OCI-LY1 (cell line): ENCODE data around the gene TP53BP2.

Experiments used
- H2AFZ ChIP-seq: fragments of 200-600 bp; sonication (generic), shearing (Covaris generic); 2 replicates; pipeline ENCODE4 v1.6.0; 2014; ENCODE audit warnings: antibody characterized with exemption, mild to moderate bottlenecking, low read length
- H3F3A ChIP-seq: fragments of 200-600 bp; sonication (generic), shearing (Covaris generic); 2 replicates; pipeline ENCODE4 v1.6.0; 2014; ENCODE audit warnings: mild to moderate bottlenecking, antibody characterized with exemption, low read length, moderate library complexity; ENCODE audit not compliant: insufficient read depth
- H3K27ac ChIP-seq: fragments of 200-600 bp; sonication (generic); 2 replicates; pipeline ENCODE4 v1.5.1; 2014; ENCODE audit warnings: low read length, mixed run types, mild to moderate bottlenecking, low read depth; ENCODE audit not compliant: poor library complexity, severe bottlenecking
- H3K27me3 ChIP-seq: fragments of 200-600 bp; sonication (generic); 2 replicates; pipeline ENCODE4 v1.6.0; 2014; ENCODE audit warnings: antibody characterized with exemption, mild to moderate bottlenecking, low read length, moderate library complexity; ENCODE audit not compliant: insufficient read depth
- H3K36me3 ChIP-seq: fragments of 200-600 bp; sonication (generic); 2 replicates; pipeline ENCODE4 v1.6.1; 2014; ENCODE audit warnings: mild to moderate bottlenecking, antibody characterized with exemption, low read length, moderate library complexity, mixed read lengths; ENCODE audit not compliant: insufficient read depth
- H3K4me1 ChIP-seq: fragments of 200-600 bp; sonication (generic); 2 replicates; pipeline ENCODE4 v1.5.1; 2014; ENCODE audit warnings: mild to moderate bottlenecking, low read length, moderate library complexity; ENCODE audit not compliant: insufficient read depth, severe bottlenecking
- H3K4me2 ChIP-seq: fragments of 200-600 bp; sonication (generic), shearing (Covaris generic); 2 replicates; pipeline ENCODE4 v1.6.1; 2014; ENCODE audit warnings: low read length
- H3K4me3 ChIP-seq: fragments of 200-600 bp; sonication (generic); 2 replicates; pipeline ENCODE4 v1.5.1; 2014; ENCODE audit warnings: low read length, low read depth, mild to moderate bottlenecking, mixed read lengths; ENCODE audit not compliant: poor library complexity, severe bottlenecking
- H3K79me2 ChIP-seq: fragments of 200-600 bp; shearing (Covaris generic); 2 replicates; pipeline ENCODE4 v1.6.1; 2016; ENCODE audit warnings: mixed run types, low read length, mixed read lengths; ENCODE audit not compliant: insufficient read depth
- H3K9ac ChIP-seq: fragments of 200-600 bp; sonication (generic), shearing (Covaris generic); 2 replicates; pipeline ENCODE4 v1.6.1; 2014; ENCODE audit warnings: mild to moderate bottlenecking, low read length, mixed read lengths
- H3K9me2 ChIP-seq: fragments of 200-600 bp; sonication (generic), shearing (Covaris generic); 2 replicates; pipeline ENCODE4 v1.6.1; 2014; ENCODE audit warnings: low read depth, mild to moderate bottlenecking, low read length, mixed read lengths
- H3K9me3 ChIP-seq: fragments of 200-600 bp; shearing (Covaris generic); 2 replicates; pipeline ENCODE4 v1.6.1; 2014; ENCODE audit warnings: low read length, mixed read lengths
- H4K20me1 ChIP-seq: fragments of 200-600 bp; sonication (generic), shearing (Covaris generic); 2 replicates; pipeline ENCODE4 v1.6.0; 2016; ENCODE audit warnings: mild to moderate bottlenecking, low read length; ENCODE audit not compliant: insufficient read depth
- EZH2 ChIP-seq: fragments of 200-600 bp; sonication (generic), shearing (Covaris generic); IDR thresholded peaks from 2 replicates; pipeline ENCODE4 v1.8.0; 2017; ENCODE audit warnings: borderline replicate concordance, mixed run types, mild to moderate bottlenecking, antibody characterized with exemption, low read length, moderate library complexity, mixed read lengths
- TF ChIP-seq, protein P1 (sequence below): fragments of 200-600 bp; sonication (generic), shearing (Covaris generic); IDR thresholded peaks from 2 replicates; pipeline ENCODE4 v1.5.1; 2017; ENCODE audit warnings: mild to moderate bottlenecking, antibody characterized with exemption, low read length, moderate library complexity, mixed read lengths

Gene TP53BP2

DNA sequence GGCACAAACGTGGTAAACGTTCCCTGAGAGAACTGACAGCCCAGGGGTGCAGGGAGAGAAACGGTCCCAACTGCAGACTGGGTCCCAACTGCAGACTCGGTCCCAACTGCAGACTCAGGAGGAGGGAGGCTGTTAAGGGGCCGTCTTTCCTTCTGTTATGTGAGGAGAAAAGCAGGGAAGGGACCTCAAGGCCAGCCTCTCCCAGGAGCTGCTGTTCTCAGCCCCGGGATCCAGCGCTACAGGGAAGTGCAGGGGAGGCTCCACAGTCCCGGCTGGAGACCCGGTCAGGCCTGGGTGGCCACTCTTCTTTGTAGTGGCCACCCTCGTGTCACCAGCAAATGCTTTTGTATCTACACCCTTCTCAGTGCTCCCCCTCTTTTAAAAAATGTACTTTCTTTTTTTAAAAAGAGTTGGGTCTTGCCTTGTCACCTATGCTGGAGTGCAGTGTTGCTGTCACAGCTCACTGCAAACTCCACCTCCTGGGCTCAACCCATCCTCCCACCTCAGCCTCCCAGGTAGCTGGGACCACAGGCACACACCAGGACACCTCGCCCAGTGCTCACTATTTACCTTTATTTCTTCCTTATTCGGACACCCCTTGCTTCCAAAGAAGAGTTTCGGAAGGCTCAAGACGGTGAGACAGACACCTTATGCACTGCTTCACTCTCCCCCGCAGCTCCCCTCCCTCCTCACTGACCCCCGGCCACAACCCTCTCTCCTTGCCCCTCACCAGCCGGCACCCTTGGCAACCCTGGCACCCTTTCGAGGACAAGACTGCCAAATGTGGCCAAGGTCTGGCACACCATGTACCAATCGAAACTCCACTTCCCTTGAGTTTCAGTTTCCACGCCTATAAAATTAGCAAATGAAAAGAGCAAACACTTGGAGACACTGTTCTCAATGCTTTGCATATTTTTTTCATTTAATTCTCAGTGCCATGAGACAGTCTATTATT is 111.6 kb downstream of the TP53BP2 start:
- H3K4me2 ChIP-seq: no peak overlapping the region
- no peak overlapping the region for H3K9ac ChIP-seq
- no peaks in the 10 kb centered on the region for H3K9me2 ChIP-seq
- H3K27me3 ChIP-seq: no peaks in the 10 kb centered on the region
- H3K4me1 ChIP-seq: no peaks in the 10 kb centered on the region
- H3F3A ChIP-seq: no peaks in the 10 kb centered on the region
- H3K9me3 ChIP-seq: no peaks in the 10 kb centered on the region
- H3K36me3 ChIP-seq: no peaks in the 10 kb centered on the region
- H3K79me2 ChIP-seq: no peaks in the 10 kb centered on the region
- no peak overlapping the region for H2AFZ ChIP-seq
- H3K27ac ChIP-seq: no peak overlapping the region
- TF ChIP-seq EZH2: no peak
- TF ChIP-seq, protein P1, sequence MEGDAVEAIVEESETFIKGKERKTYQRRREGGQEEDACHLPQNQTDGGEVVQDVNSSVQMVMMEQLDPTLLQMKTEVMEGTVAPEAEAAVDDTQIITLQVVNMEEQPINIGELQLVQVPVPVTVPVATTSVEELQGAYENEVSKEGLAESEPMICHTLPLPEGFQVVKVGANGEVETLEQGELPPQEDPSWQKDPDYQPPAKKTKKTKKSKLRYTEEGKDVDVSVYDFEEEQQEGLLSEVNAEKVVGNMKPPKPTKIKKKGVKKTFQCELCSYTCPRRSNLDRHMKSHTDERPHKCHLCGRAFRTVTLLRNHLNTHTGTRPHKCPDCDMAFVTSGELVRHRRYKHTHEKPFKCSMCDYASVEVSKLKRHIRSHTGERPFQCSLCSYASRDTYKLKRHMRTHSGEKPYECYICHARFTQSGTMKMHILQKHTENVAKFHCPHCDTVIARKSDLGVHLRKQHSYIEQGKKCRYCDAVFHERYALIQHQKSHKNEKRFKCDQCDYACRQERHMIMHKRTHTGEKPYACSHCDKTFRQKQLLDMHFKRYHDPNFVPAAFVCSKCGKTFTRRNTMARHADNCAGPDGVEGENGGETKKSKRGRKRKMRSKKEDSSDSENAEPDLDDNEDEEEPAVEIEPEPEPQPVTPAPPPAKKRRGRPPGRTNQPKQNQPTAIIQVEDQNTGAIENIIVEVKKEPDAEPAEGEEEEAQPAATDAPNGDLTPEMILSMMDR: no peak
- H4K20me1 ChIP-seq: no peaks in the 10 kb centered on the region
- no peak overlapping the region for H3K4me3 ChIP-seq

DNA sequence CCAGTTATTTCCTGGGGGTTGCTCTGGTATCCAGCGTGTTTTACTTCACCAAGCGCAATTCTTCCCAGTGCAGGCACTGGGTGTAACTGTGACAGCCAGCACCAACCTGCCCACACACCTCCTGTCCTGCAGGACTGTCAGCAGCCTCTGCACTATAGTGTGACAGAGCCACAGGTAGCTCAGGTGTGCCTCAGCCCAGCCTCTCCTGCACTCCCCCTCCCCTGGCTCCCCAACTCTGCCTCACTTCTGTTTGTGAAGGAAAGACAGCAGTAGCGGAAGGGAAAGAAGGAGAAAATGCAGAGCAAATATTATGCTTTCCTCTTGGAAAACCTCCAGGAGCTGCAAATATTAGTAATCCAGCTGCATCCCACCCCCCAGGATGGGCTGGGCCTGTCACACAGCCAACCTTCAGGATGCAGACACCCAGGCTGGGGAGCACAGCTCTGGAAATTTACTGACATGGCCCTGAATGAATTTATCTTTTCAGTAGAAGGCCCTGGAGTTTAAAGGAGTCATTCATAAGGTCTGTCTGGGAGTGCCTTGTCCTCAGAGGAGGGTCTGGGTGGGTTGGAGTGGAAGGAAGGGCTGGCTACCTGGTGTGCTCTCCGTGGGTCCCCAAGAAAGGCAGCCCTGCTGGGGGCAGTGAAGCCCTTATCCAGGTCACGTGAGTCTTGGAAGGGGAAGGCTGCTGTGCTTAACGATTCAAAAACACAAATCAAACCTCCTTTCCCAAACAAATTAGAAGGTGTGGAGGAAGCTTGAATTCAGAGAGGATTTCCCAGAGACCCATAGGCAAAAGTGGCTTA is 112.6 kb downstream of the TP53BP2 start:
- Histone ChIP-seq H3K79me2 (no peaks in the 10 kb centered on the region), H3K9me3 (no peaks in the 10 kb centered on the region), H3K36me3 (no peaks in the 10 kb centered on the region), H3K27me3 (0 out of 2 replicates have a peak, but pooled peaks cover 1% of the 10 kb centered on the region), H3K9me2 (no peaks in the 10 kb centered on the region), H3K4me1 (no peaks in the 10 kb centered on the region), H2AFZ (no peak overlapping the region), H3F3A (no peaks in the 10 kb centered on the region), H3K9ac (no peak overlapping the region), H3K4me3 (no peak overlapping the region), H3K27ac (no peak overlapping the region), H4K20me1 (no peaks in the 10 kb centered on the region), H3K4me2 (no peak overlapping the region)
- TF ChIP-seq, protein P1: no peak
- TF ChIP-seq EZH2: no peak

DNA sequence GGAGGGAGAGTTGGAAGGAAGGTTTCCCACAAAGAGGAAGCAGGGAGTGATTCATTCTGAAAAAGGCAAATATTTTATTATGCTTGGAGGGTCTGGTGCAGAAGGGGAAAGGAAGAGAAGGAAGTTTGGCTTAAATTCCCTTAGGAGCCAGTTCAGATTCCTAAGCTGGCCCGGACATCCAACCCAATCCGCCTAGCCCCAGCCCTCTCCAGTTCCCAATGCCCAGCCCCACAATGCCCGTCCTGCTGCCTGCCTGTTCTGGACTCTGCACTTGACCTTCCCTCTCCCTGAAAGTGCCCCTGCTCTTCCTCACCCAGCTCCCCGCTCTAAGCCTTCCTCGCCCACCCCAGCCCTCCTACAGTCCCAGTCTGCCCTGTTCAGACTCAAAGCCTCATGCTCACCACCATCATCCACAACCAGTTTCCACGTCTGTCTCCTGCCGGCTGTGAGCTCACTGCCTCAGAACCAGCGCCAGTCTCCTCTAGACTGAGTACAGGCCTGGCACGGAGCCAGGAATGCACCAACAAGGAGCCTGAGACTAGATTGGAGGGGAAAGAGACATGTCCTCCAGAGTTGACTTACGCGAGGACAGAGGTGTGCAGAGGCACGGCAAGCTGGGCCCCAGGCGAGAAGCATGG is 114.5 kb downstream of the TP53BP2 start:
- no peak overlapping the region for H2AFZ ChIP-seq
- H3K9ac ChIP-seq: no peak overlapping the region
- H3K9me2 ChIP-seq: no peaks in the 10 kb centered on the region
- no peak overlapping the region for H3K27ac ChIP-seq
- H3K4me2 ChIP-seq: no peak overlapping the region
- no peaks in the 10 kb centered on the region for H3K9me3 ChIP-seq
- TF ChIP-seq, protein P1: no peak
- TF ChIP-seq EZH2: no peak
- H3K4me1 ChIP-seq: no peaks in the 10 kb centered on the region
- H3K27me3 ChIP-seq: 0 out of 2 replicates have a peak, but pooled peaks cover 10% of the 10 kb centered on the region
- H3K4me3 ChIP-seq: no peak overlapping the region
- no peaks in the 10 kb centered on the region for H3F3A ChIP-seq
- no peaks in the 10 kb centered on the region for H4K20me1 ChIP-seq
- no peaks in the 10 kb centered on the region for H3K36me3 ChIP-seq
- no peaks in the 10 kb centered on the region for H3K79me2 ChIP-seq
